HCT116 (cell line): ENCODE data around the gene ANKRD44. TPM values are rescaled to one million over a fixed set of nuclear protein-coding genes. Genes with fewer than 3 reads are reported as not detected.

ENCODE experiments used
- ATAC-seq: fragments of 200-7000 bp; cut with Tn5 transposase; 2 replicates; pipeline ENCODE4 v1.9.1; 2020; ENCODE audit warnings: mild to moderate bottlenecking, moderate library complexity
- BruUV-seq: library from RNA; stranded (reverse); fragments of 400-500 nt; replicated peaks from 2 replicates; lab custom pipeline; 2021; lab: Mats Ljungman, UMichigan
- CTCF ChIA-PET: fragments of 300-600 bp; sonication (Branson Sonifier 250); formaldehyde crosslinking; loops from one replicate; lab custom pipeline; 2021; ENCODE audit warnings: antibody characterized with exemption; lab: Charles Lee
- POLR2A ChIA-PET: fragments of 300-600, 350-600 bp; sonication (Branson Sonifier 250); formaldehyde crosslinking; loops from one replicate; lab custom pipeline; 2021; ENCODE audit warnings: antibody characterized with exemption; lab: Charles Lee
- RAD21 ChIA-PET, 2 experiments: fragments of 300-600 bp; sonication (Branson Sonifier 250); formaldehyde crosslinking; loops; one replicate each; lab custom pipeline; 2023; ENCODE audit warnings: low total read pairs in 2 of 2; ENCODE audit not compliant: uncharacterized antibody in 2 of 2, unreplicated experiment in 2 of 2, low non-redundant PET in 1 of 2; lab: Charles Lee
- DNase-seq: peaks from one replicate; pipeline ENCODE4 v3.0.0-alpha.2; 2010; ENCODE audit warnings: low read depth, low spot score
- H2AFZ ChIP-seq: fragments of 200-600 bp; shearing (Covaris generic), sonication (generic); 2 replicates; pipeline ENCODE4 v1.6.1; 2017; ENCODE audit warnings: low read depth, mixed run types, mixed read lengths, antibody characterized with exemption, low read length; ENCODE audit not compliant: poor library complexity, severe bottlenecking
- H3K27ac ChIP-seq: 2 replicates; pipeline ENCODE4 v1.5.1; 2012; ENCODE audit warnings: low read depth, low read length
- H3K27me3 ChIP-seq: fragments of 200-600 bp; sonication (generic); 2 replicates; pipeline ENCODE4 v1.6.1; 2016; ENCODE audit warnings: mixed run types, low read length, mixed read lengths; ENCODE audit not compliant: insufficient read depth
- H3K36me3 ChIP-seq, 2 experiments: fragments of 200-500 bp in 1 of 2; fragments of 200-600 bp in 1 of 2; sonication (Bioruptor generic) in 1 of 2; sonication (generic) in 1 of 2; 2 replicates each; pipeline versions ENCODE4 v1.5.1 to v1.6.1; 2014 to 2016; ENCODE audit warnings: low read length in 2 of 2, inconsistent platforms in 1 of 2, mixed read lengths in 1 of 2, mixed run types in 1 of 2; ENCODE audit not compliant: insufficient read depth in 2 of 2, control insufficient read depth in 1 of 2
- H3K4me1 ChIP-seq, 2 experiments: fragments of 200-600 bp in 1 of 2; sonication (generic) in 1 of 2; 2 replicates each; pipeline versions ENCODE4 v1.5.1 to v1.6.1; 2012 to 2017; ENCODE audit warnings: low read length in 2 of 2, inconsistent platforms in 1 of 2, mild to moderate bottlenecking in 1 of 2, mixed read lengths in 1 of 2, mixed run types in 1 of 2, moderate library complexity in 1 of 2; ENCODE audit not compliant: insufficient read depth in 2 of 2, control insufficient read depth in 1 of 2
- H3K4me2 ChIP-seq: fragments of 200-600 bp; sonication (generic); 2 replicates; pipeline ENCODE4 v1.6.1; 2017; ENCODE audit warnings: mixed run types, low read length, mixed read lengths
- H3K4me3 ChIP-seq, 2 experiments: fragments of 200-600 bp in 1 of 2; sonication (generic) in 1 of 2; replicated peaks in 1 of 2; 2 replicates each; pipeline ENCODE4 v1.5.1; 2011 to 2016; ENCODE audit warnings: low read length in 2 of 2, control low read depth in 1 of 2, low read depth in 1 of 2, mild to moderate bottlenecking in 1 of 2, mixed read lengths in 1 of 2, mixed run types in 1 of 2
- H3K79me2 ChIP-seq: fragments of 200-600 bp; sonication (generic); 2 replicates; pipeline ENCODE4 v1.6.1; 2017; ENCODE audit warnings: mild to moderate bottlenecking, mixed run types, low read length, moderate library complexity, mixed read lengths; ENCODE audit not compliant: insufficient read depth
- H3K9ac ChIP-seq: fragments of 200-600 bp; sonication (generic); 2 replicates; pipeline ENCODE4 v1.6.1; 2016; ENCODE audit warnings: low read length, mixed read lengths
- H3K9me2 ChIP-seq: fragments of 200-600 bp; sonication (generic), shearing (Covaris generic); 2 replicates; pipeline ENCODE4 v1.6.1; 2017; ENCODE audit warnings: mixed run types, mild to moderate bottlenecking, moderate library complexity; ENCODE audit not compliant: insufficient read depth
- H3K9me3 ChIP-seq, 2 experiments: fragments of 200-500 bp in 1 of 2; fragments of 200-600 bp in 1 of 2; sonication (Bioruptor generic) in 1 of 2; sonication (generic) in 1 of 2; 2 replicates each; pipeline ENCODE4 v1.6.1; 2014 to 2017; ENCODE audit warnings: low read length in 2 of 2, mixed read lengths in 2 of 2, inconsistent platforms in 1 of 2, low read depth in 1 of 2, mild to moderate bottlenecking in 1 of 2, mixed run types in 1 of 2, moderate library complexity in 1 of 2; ENCODE audit not compliant: control insufficient read depth in 1 of 2, insufficient read depth in 1 of 2
- H4K20me1 ChIP-seq: fragments of 200-600 bp; sonication (generic), shearing (Covaris generic); 2 replicates; pipeline ENCODE4 v1.6.1; 2017; ENCODE audit warnings: mixed run types, mild to moderate bottlenecking, moderate library complexity; ENCODE audit not compliant: insufficient read depth
- ATF3 ChIP-seq: IDR thresholded peaks from 2 replicates; pipeline ENCODE4 v1.6.1; 2012
- FOSL1 ChIP-seq: IDR thresholded peaks from 2 replicates; pipeline ENCODE4 v1.6.1; 2012; ENCODE audit warnings: low read depth
- RAD21 ChIP-seq: IDR thresholded peaks from 2 replicates; pipeline ENCODE4 v1.6.1; 2012; ENCODE audit warnings: low read depth, mild to moderate bottlenecking
- REST ChIP-seq: IDR thresholded peaks from 2 replicates; pipeline ENCODE4 v1.6.1; 2012; ENCODE audit warnings: low read depth
- intact Hi-C: fragments of 100-400 bp; cut with micrococcal nuclease; formaldehyde crosslinking; loops from 2 replicates; pipeline ENCODE4 v1.10.0; 2022
- total RNA-seq: library from RNA; stranded (reverse); gene quantifications from one replicate; pipeline ENCODE4 v1.2.1, GENCODE V29; 2021; ENCODE audit not compliant: unreplicated experiment

ANKRD44 gene
- total RNA-seq, 1 experiment from 2014 or later, result 2.7 TPM

GRCh38 chr2:197354169-197354558 is 43.6 kb upstream of the ANKRD44 start:
- TF ChIP-seq REST (no peak), FOSL1 (no peak), ATF3 (no peak), RAD21 (no peak)
- no peaks in the 10 kb centered on the region for H4K20me1 ChIP-seq
- H3K4me1 ChIP-seq, result peaks cover 0 to 6% of the 10 kb centered on the region in 2 experiments; a peak in 1 of 4 replicates
- no TSS peak for BruUV-seq
- no peak overlapping the region for H3K4me3 ChIP-seq
- H3K79me2 ChIP-seq, result no peaks in the 10 kb centered on the region
- intact Hi-C loops, result no loop called here
- no peak overlapping the region for H3K27ac ChIP-seq
- DNase-seq, result no peak
- CTCF ChIA-PET, result no interaction called here
- no peaks in the 10 kb centered on the region for H3K27me3 ChIP-seq
- no peaks in the 10 kb centered on the region for H3K9me2 ChIP-seq
- POLR2A ChIA-PET, result no interaction called here
- no peaks in the 10 kb centered on the region for H3K9me3 ChIP-seq
- H2AFZ ChIP-seq, result no peak overlapping the region
- no peaks in the 10 kb centered on the region for H3K36me3 ChIP-seq
- H3K9ac ChIP-seq, result no peak overlapping the region
- H3K4me2 ChIP-seq, result no peak overlapping the region
- ATAC-seq, result no peak
- RAD21 ChIA-PET, result no interaction called here
